Testis (tissue), 3 donors: ENCODE data around the gene RASGEF1C. TPM values are rescaled to one million over a fixed set of nuclear protein-coding genes. Genes with fewer than 3 reads are reported as not detected.

ENCODE experiments used
- DNase-seq: peaks from one replicate; pipeline ENCODE4 v3.0.0-alpha.2; 2019
- H3K27ac ChIP-seq, 2 donors: fragments of 200-600 bp; sonication (generic); one replicate each; pipeline ENCODE4 v1.5.1; 2019
- H3K27me3 ChIP-seq: fragments of 200-600 bp; sonication (generic); one replicate; pipeline ENCODE4 v1.5.1; 2019
- H3K36me3 ChIP-seq: fragments of 200-600 bp; sonication (generic); one replicate; pipeline ENCODE4 v1.5.1; 2017; ENCODE audit warnings: low read depth; ENCODE audit errors: missing control alignments
- H3K4me1 ChIP-seq: fragments of 200-600 bp; sonication (generic); one replicate; pipeline ENCODE4 v1.5.1; 2019
- H3K4me3 ChIP-seq, 2 donors: fragments of 200-600 bp; sonication (generic); one replicate each; pipeline ENCODE4 v1.5.1; 2017 to 2019
- H3K9me3 ChIP-seq: fragments of 200-600 bp; sonication (generic); one replicate; pipeline ENCODE4 v1.5.1; 2017
- POLR2A ChIP-seq: fragments of 450-650 bp; IDR thresholded peaks from one replicate; pipeline ENCODE4 v1.6.1; 2017; ENCODE audit warnings: antibody characterized with exemption, mild to moderate bottlenecking, moderate library complexity
- WGBS, 2 donors: methylation state at CpG; one replicate each; pipeline ENCODE4 v1.1.5; 2018; 5-methylcytosine and 5-hydroxymethylcytosine counted together
- intact Hi-C: fragments of 100-400 bp; cut with DNase I; formaldehyde crosslinking; loops from one replicate; pipeline ENCODE4 v1.15.1; 2023; ENCODE audit warnings: low total_unique reads
- polyA plus RNA-seq: library from polyadenylated mRNA; stranded (reverse); fragments of 350-450 nt; fragmentation: Illumina TruSeq; extraction: RNeasy Lipid Tissue Mini Kit (QIAGEN cat#74804); gene quantifications from one replicate; pipeline ENCODE4 v1.2.3, GENCODE V29; 2014; ENCODE audit warnings: low read depth, low replicate concordance; ENCODE audit not compliant: insufficient read depth
- total RNA-seq, 2 donors: library from RNA; depleted of rRNA; stranded (reverse); fragments of >200 nt; gene quantifications; one replicate each; pipeline ENCODE4 v1.2.3, GENCODE V29; 2016
- TF ChIP-seq, protein P1 (sequence below), 3 experiments: fragments of 450-650 bp in 2 of 3; fragments of 200-600 bp in 1 of 3; sonication (generic) in 1 of 3; IDR thresholded peaks; one replicate each; pipeline ENCODE4 v1.5.1; 2016 to 2019; ENCODE audit warnings: antibody characterized with exemption in 3 of 3, mild to moderate bottlenecking in 2 of 3, moderate library complexity in 1 of 3

Gene RASGEF1C
- total and polyA plus RNA-seq, 3 donors from 2014 or later = 8.0 to 19.0 (median 8.5) TPM

- no peaks in the 10 kb centered on the region for H3K27me3 ChIP-seq
These were observed 6.0 kb downstream of the RASGEF1C start for GRCh38 chr5:180202939-180203573.

DNA sequence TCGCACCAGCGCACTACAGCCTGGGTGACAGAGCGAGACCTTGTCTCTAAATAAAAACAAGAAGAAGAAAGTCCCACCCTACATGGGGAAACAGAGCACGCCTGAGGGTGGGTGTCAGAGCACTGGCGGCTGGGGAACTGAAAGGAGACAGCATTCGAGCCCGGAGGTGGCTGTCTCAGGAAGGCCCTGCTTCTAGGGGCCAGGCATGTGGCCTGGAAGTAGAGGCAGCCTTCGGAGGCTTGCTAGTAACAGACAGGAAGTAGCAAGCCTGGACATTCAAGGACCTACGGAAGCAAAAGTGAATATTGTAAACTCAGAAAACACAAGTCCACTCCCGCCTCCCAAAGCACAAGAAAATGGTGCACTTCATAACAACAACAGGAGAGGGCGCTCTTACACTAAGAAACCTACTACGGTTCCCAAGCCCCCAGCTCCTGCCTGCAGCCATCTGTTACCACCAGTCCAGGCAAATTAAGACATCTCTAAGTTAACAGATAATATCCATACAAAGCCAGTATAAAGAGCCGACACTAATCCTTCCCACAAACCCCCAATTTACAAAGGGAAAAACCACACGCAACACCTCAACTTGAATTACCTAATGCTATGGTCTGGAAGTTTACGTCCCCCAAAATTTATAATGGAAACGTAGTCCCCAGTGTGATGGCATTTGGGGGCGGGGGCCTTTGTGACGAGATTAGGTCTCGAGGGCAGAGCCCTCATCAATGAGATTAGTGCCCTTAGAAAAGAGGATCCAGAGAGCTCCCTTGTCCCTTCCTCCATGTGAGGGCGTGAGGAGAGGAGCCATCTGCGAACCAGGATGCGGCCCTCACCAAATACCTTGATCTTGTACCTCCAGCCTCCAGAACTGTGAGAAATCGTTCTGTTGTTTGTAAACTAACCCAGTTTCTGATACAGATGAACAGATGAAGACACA is 7.7 kb downstream of the RASGEF1C start:
- intact Hi-C loops = no loop called here

More at GRCh38 chr5:180202939-180203573, 6.0 kb downstream of the RASGEF1C start:
- Histone ChIP-seq H3K4me3 (no peak overlapping the region), H3K9me3 (no peaks in the 10 kb centered on the region), H3K4me1 (no peaks in the 10 kb centered on the region), H3K27ac (no peak overlapping the region), H3K36me3 (no peaks in the 10 kb centered on the region)
- 79 to 80% methylated on average over 8 of the region's 8 CpGs for WGBS, 2 donors
- TF ChIP-seq, protein P1, sequence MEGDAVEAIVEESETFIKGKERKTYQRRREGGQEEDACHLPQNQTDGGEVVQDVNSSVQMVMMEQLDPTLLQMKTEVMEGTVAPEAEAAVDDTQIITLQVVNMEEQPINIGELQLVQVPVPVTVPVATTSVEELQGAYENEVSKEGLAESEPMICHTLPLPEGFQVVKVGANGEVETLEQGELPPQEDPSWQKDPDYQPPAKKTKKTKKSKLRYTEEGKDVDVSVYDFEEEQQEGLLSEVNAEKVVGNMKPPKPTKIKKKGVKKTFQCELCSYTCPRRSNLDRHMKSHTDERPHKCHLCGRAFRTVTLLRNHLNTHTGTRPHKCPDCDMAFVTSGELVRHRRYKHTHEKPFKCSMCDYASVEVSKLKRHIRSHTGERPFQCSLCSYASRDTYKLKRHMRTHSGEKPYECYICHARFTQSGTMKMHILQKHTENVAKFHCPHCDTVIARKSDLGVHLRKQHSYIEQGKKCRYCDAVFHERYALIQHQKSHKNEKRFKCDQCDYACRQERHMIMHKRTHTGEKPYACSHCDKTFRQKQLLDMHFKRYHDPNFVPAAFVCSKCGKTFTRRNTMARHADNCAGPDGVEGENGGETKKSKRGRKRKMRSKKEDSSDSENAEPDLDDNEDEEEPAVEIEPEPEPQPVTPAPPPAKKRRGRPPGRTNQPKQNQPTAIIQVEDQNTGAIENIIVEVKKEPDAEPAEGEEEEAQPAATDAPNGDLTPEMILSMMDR (IDR thresholded peaks at IDR 0.05) = no peak
- TF ChIP-seq POLR2A = no peak
- intact Hi-C loops = no loop called here
- no peak for DNase-seq

DNA sequence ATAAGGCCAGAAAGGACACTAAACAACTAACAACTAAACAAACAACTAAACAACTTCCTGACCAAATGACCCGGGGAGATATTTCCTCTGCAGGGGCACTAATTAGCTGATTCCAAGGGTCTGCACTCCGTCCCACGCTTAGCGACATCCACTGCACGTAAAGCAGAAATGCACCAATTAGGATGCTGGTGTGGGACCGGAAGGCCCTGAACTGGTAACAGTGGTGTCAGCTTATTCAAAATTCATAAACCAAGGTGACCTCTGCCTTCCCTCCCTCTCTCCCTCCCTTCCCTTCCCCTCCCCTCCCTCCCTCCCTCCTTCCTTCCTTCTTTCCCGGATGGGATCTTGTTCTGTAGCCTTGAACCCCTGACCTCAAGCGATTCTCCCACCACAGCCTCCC is 9.6 kb downstream of the RASGEF1C start:
- WGBS, 2 donors = 51 to 61% methylated on average over 8 of the region's 8 CpGs
- Histone ChIP-seq H3K9me3 (no peaks in the 10 kb centered on the region), H3K4me1 (peaks cover 5% of the 10 kb centered on the region), H3K27ac (no peak overlapping the region), H3K36me3 (no peaks in the 10 kb centered on the region), H3K4me3 (no peak overlapping the region), H3K27me3 (no peaks in the 10 kb centered on the region)
- TF ChIP-seq, protein P1 (IDR thresholded peaks at IDR 0.05) = no peak
- no peak for TF ChIP-seq POLR2A
- intact Hi-C loops = no loop called here
- no peak for DNase-seq

More for the DNA sequence above, 7.7 kb downstream of the RASGEF1C start:
- no peak for DNase-seq
- 82 to 87% methylated on average over 23 of the region's 23 CpGs for WGBS, 2 donors
- no peak for TF ChIP-seq POLR2A
- TF ChIP-seq, protein P1 (IDR thresholded peaks at IDR 0.05) = peak in 1 of 3 experiments; percentile 18
- no peak overlapping the region for H3K4me3 ChIP-seq
- H3K27me3 ChIP-seq = no peaks in the 10 kb centered on the region
- no peak overlapping the region for H3K27ac ChIP-seq
- H3K36me3 ChIP-seq = no peaks in the 10 kb centered on the region
- H3K9me3 ChIP-seq = no peaks in the 10 kb centered on the region
- no peaks in the 10 kb centered on the region for H3K4me1 ChIP-seq

DNA sequence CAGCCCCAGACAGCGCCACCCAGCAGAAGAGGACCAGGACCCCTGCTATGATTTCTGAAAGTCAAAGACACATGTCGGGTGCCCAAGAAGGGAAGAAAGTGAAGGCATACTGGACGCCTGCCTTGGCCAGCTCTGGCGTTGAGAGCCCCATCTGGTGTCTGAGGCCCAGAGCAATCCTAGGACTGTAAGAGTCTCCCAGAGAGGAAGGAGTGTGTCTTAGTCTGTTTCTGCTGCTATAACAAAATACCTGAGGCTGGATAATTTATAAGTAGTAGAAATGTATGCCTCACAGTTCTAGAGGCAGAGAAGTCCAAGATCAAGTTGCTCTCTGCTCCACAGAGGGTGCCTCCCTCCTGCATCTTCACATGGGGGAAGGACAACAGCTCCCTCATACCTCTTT is 10.8 kb downstream of the RASGEF1C start:
- Histone ChIP-seq H3K4me3 (no peak overlapping the region), H3K27ac (no peak overlapping the region), H3K36me3 (no peaks in the 10 kb centered on the region), H3K9me3 (no peaks in the 10 kb centered on the region), H3K4me1 (peaks cover 5% of the 10 kb centered on the region), H3K27me3 (no peaks in the 10 kb centered on the region)
- no peak for DNase-seq
- 97 to 100% methylated on average over 4 of the region's 4 CpGs for WGBS, 2 donors
- TF ChIP-seq POLR2A = no peak
- TF ChIP-seq, protein P1 (IDR thresholded peaks at IDR 0.05) = no peak
- intact Hi-C loops = no loop called here
